ENCODE measurements around the gene OSBP2.

The OSBP2 gene

DNA sequence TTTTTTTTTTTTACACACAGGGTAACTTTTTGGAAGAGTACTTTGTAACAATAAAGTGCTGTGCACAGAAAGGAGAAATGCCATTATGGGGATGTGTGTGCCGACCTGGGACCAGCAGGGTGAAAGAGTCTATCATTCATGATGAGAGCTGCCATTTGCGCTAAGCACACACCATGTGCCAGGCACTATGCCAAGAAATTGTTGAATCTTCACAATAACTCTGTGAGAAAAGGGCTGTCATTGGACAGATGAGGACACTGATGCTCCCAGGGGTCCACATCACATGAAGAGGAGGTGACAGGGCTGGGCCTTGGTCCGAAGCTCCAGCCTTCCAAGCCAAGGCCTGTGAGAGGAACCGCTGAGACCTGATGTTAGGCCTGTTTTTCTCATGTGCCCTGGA is 32.6 kb upstream of the OSBP2 start:
- TF ChIP-seq, protein P1, sequence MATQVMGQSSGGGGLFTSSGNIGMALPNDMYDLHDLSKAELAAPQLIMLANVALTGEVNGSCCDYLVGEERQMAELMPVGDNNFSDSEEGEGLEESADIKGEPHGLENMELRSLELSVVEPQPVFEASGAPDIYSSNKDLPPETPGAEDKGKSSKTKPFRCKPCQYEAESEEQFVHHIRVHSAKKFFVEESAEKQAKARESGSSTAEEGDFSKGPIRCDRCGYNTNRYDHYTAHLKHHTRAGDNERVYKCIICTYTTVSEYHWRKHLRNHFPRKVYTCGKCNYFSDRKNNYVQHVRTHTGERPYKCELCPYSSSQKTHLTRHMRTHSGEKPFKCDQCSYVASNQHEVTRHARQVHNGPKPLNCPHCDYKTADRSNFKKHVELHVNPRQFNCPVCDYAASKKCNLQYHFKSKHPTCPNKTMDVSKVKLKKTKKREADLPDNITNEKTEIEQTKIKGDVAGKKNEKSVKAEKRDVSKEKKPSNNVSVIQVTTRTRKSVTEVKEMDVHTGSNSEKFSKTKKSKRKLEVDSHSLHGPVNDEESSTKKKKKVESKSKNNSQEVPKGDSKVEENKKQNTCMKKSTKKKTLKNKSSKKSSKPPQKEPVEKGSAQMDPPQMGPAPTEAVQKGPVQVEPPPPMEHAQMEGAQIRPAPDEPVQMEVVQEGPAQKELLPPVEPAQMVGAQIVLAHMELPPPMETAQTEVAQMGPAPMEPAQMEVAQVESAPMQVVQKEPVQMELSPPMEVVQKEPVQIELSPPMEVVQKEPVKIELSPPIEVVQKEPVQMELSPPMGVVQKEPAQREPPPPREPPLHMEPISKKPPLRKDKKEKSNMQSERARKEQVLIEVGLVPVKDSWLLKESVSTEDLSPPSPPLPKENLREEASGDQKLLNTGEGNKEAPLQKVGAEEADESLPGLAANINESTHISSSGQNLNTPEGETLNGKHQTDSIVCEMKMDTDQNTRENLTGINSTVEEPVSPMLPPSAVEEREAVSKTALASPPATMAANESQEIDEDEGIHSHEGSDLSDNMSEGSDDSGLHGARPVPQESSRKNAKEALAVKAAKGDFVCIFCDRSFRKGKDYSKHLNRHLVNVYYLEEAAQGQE (IDR thresholded peaks at IDR 0.05; ENCODE audit: insufficient read depth in 1 of 2, low read depth in 2 of 2, low read length in 2 of 2) = no peak
- TF ChIP-seq FOXP2 (optimal IDR thresholded peaks at IDR 0.05; ENCODE audit: borderline replicate concordance, extremely low read depth, extremely low read length, insufficient read depth) (no peak), POLR2AphosphoS5 (IDR thresholded peaks at IDR 0.05; ENCODE audit: low read depth, low read length) (no peak), SIN3A (IDR thresholded peaks at IDR 0.05; ENCODE audit: borderline replicate concordance, insufficient read depth, low read length) (no peak), TAF1 (IDR thresholded peaks at IDR 0.05; ENCODE audit: borderline replicate concordance, insufficient read depth, low read length) (no peak)

DNA sequence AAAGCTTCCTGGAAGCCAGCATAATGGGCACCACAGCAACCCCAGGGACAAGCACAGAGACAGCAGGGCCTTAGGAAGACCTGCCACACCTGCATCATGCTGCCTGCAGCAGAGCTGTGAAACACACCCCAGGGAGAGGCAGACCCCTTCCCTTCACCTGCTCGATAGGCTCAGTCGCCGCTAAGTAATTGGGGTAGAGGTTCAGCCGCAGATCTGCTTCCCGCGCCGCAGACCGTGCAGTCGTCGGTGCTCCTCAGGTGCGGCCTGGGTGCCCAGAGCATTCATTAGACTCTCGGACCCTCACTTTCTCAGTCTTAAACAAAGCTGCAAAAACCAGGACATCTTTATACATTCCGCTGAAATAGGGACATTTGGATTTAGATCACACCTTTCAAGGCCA is 29.9 kb upstream of the OSBP2 start:
- no peak for TF ChIP-seq POLR2AphosphoS5 (IDR thresholded peaks at IDR 0.05; ENCODE audit: low read depth, low read length)

DNA sequence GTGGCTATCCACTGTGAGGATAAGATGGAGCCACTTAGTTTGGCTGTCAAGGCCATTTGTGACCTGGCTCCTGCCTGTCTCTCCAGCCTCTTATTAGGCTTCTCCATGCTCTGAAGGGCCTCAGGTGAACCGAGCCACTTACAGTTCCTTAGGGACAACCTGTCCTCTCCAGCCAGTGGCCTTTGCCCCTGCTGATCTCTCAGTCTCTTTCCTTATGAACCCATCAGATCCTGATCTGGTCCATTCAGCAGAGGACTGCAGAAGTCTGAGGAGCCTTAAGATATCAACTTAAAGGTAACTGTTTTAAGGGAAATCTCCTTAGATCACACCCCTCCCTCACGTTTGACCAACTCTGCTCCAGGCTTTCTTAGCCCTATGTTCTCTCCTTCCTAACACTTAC is 29.4 kb upstream of the OSBP2 start:
- TF ChIP-seq TAF1 (IDR thresholded peaks at IDR 0.05; ENCODE audit: borderline replicate concordance, insufficient read depth, low read length) = no peak
- TF ChIP-seq, protein P1 (IDR thresholded peaks at IDR 0.05; ENCODE audit: insufficient read depth in 1 of 2, low read depth in 2 of 2, low read length in 2 of 2) = no peak
- no peak for TF ChIP-seq SIN3A (IDR thresholded peaks at IDR 0.05; ENCODE audit: borderline replicate concordance, insufficient read depth, low read length)
- TF ChIP-seq POLR2AphosphoS5 (IDR thresholded peaks at IDR 0.05; ENCODE audit: low read depth, low read length) = no peak
- TF ChIP-seq FOXP2 (optimal IDR thresholded peaks at IDR 0.05; ENCODE audit: borderline replicate concordance, extremely low read depth, extremely low read length, insufficient read depth) = no peak

DNA sequence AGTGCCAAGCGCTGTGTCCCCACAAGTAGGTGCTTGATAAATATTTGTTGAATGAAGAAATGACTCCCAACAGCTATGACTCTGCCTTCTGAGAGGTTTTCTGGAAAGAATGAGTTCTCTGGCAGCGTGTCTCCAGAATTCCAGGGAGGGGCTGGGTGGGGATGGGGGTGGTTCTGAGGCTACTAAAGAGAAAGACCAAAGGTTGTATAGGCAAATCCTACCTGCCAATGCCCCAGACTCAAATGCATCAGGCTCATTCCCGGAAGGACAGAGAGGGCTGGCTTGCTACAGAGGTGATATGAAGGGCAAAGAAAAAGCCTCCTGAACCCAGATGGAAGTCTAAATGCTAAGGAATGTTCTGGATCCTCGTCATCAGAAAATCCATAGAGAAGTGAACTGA is 28.9 kb upstream of the OSBP2 start:
- TF ChIP-seq, protein P1 (IDR thresholded peaks at IDR 0.05; ENCODE audit: insufficient read depth in 1 of 2, low read depth in 2 of 2, low read length in 2 of 2) = no peak
- TF ChIP-seq FOXP2 (optimal IDR thresholded peaks at IDR 0.05; ENCODE audit: borderline replicate concordance, extremely low read depth, extremely low read length, insufficient read depth) (no peak), SIN3A (IDR thresholded peaks at IDR 0.05; ENCODE audit: borderline replicate concordance, insufficient read depth, low read length) (no peak)

DNA sequence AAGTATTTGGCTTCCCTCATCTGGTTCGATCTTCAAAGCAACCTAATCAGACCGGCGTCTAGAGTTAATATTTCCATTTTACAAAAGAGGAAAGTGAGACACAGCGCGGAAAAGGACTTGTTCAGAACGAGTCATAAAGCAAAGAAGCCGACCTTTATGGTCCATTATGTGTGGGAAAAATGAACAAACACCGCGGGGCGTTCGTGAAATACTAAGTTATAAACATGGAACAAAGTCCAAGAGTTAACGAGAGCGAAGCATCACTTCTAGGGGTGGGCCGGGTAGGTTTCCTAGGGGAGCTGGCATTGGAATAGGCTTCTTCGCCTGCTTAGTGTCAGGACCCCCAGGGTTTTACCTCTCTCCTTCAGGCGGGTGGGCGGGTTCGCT is 27.6 kb upstream of the OSBP2 start:
- TF ChIP-seq FOXP2 (optimal IDR thresholded peaks at IDR 0.05; ENCODE audit: borderline replicate concordance, extremely low read depth, extremely low read length, insufficient read depth) (no peak), SIN3A (IDR thresholded peaks at IDR 0.05; ENCODE audit: borderline replicate concordance, insufficient read depth, low read length) (no peak), TAF1 (IDR thresholded peaks at IDR 0.05; ENCODE audit: borderline replicate concordance, insufficient read depth, low read length) (no peak), POLR2AphosphoS5 (IDR thresholded peaks at IDR 0.05; ENCODE audit: low read depth, low read length) (no peak)
- TF ChIP-seq, protein P1 (IDR thresholded peaks at IDR 0.05; ENCODE audit: insufficient read depth in 1 of 2, low read depth in 2 of 2, low read length in 2 of 2) = no peak

All from PFSK-1 (cell line).